HepG2 (cell line): ENCODE measurements around the gene FRMD4A. TPM values are rescaled to one million over a fixed set of nuclear protein-coding genes. Genes with fewer than 3 reads are reported as not detected.

Source experiments
- ATAC-seq: fragments of 200-7000 bp; cut with Tn5 transposase; 3 replicates; pipeline ENCODE4 v1.9.1; 2020; ENCODE audit warnings: mild to moderate bottlenecking, moderate library complexity
- BruUV-seq: library from RNA; stranded (reverse); fragments of 400-500 nt; replicated peaks from 2 replicates; lab custom pipeline; 2021; lab: Mats Ljungman, UMichigan
- CTCF ChIA-PET: fragments of 300-600 bp; formaldehyde crosslinking; extraction: SDS; loops from one replicate; lab custom pipeline; 2021; ENCODE audit warnings: low total read pairs, inconsistent platforms, low intra/inter-chr PET ratio; lab: Yijun Ruan, JAX
- POLR2A ChIA-PET: fragments of 350-600 bp; sonication (Branson Sonifier 250); formaldehyde crosslinking; loops from one replicate; lab custom pipeline; 2020; ENCODE audit warnings: antibody characterized with exemption, inconsistent platforms; lab: Yijun Ruan, JAX
- DNase-seq: peaks from one replicate; pipeline ENCODE4 v3.0.0-alpha.2; 2015; ENCODE audit warnings: low spot score
- FAIRE-seq: peaks from 3 replicates; lab custom pipeline; 2011; peaks lifted over from hg19 to GRCh38; lab: Jason Lieb, UNC
- H2AFZ ChIP-seq: one replicate; pipeline ENCODE4 v1.6.1; 2011; ENCODE audit warnings: low read length, inconsistent platforms
- H3K27ac ChIP-seq: fragments of 300-600 bp; 3 replicates; pipeline ENCODE4 v1.8.0; 2011; ENCODE audit warnings: mixed run types, mild to moderate bottlenecking, mixed read lengths, low read length, inconsistent platforms; ENCODE audit not compliant: insufficient read depth; ENCODE audit errors: extremely low read length
- H3K27me3 ChIP-seq, 2 experiments: fragments of 200-600 bp in 1 of 2; 2 replicates in 1 of 2; 3 replicates in 1 of 2; pipeline versions ENCODE4 v1.6.0 to v1.8.0; 2011; ENCODE audit warnings: low read length in 2 of 2, mild to moderate bottlenecking in 2 of 2, moderate library complexity in 2 of 2, inconsistent platforms in 1 of 2; ENCODE audit not compliant: insufficient read depth in 2 of 2, control insufficient read depth in 1 of 2
- H3K36me3 ChIP-seq, 2 experiments: fragments of 200-600 bp in 1 of 2; replicated peaks in 1 of 2; 2 replicates in 1 of 2; 3 replicates in 1 of 2; pipeline versions ENCODE4 v1.5.1 to v1.8.0; 2011; ENCODE audit warnings: low read length in 2 of 2, inconsistent platforms in 1 of 2; ENCODE audit not compliant: insufficient read depth in 2 of 2, control insufficient read depth in 1 of 2
- H3K4me1 ChIP-seq: 2 replicates; pipeline ENCODE4 v1.5.1; 2012; ENCODE audit warnings: low read length, inconsistent platforms; ENCODE audit not compliant: insufficient read depth
- H3K4me2 ChIP-seq: 2 replicates; pipeline ENCODE4 v1.6.0; 2011; ENCODE audit warnings: low read depth, low read length, inconsistent platforms
- H3K4me3 ChIP-seq, 3 experiments: fragments of 200-600 bp in 1 of 3; sonication (generic), shearing (Covaris generic) in 1 of 3; replicated peaks in 1 of 3; 2 replicates each; pipeline ENCODE4 v1.5.1; 2011 to 2016; ENCODE audit warnings: low read length in 3 of 3, inconsistent platforms in 2 of 3, low read depth in 2 of 3, mild to moderate bottlenecking in 2 of 3, control low read depth in 1 of 3, mixed read lengths in 1 of 3; ENCODE audit not compliant: insufficient read depth in 1 of 3
- H3K79me2 ChIP-seq: one replicate; pipeline ENCODE4 v1.6.1; 2011; ENCODE audit warnings: low read length, inconsistent platforms; ENCODE audit not compliant: insufficient read depth
- H3K9ac ChIP-seq: 2 replicates; pipeline ENCODE4 v1.6.0; 2011; ENCODE audit warnings: mild to moderate bottlenecking, low read depth, low read length, inconsistent platforms; ENCODE audit not compliant: insufficient read depth
- H3K9me3 ChIP-seq: 2 replicates; pipeline ENCODE4 v1.5.1; 2012; ENCODE audit warnings: mild to moderate bottlenecking, low read length
- H4K20me1 ChIP-seq: 2 replicates; pipeline ENCODE4 v1.6.0; 2011; ENCODE audit warnings: inconsistent platforms, mild to moderate bottlenecking, low read length, moderate library complexity; ENCODE audit not compliant: insufficient read depth
- CEBPB ChIP-seq: IDR thresholded peaks from 2 replicates; pipeline ENCODE4 v1.6.1; 2011; ENCODE audit warnings: low read depth, low read length, improper control_type of control experiment, borderline replicate concordance
- ELF1 ChIP-seq: sonication (generic); formaldehyde crosslinking; IDR thresholded peaks from 2 replicates; pipeline ENCODE4 v1.4.0; 2020; ENCODE audit warnings: missing genetic modification reagents
- GFI1 ChIP-seq: sonication (generic); formaldehyde crosslinking; IDR thresholded peaks from 2 replicates; pipeline ENCODE4 v1.5.0; 2020; ENCODE audit warnings: missing genetic modification reagents, mild to moderate bottlenecking, borderline replicate concordance
- GPN1 ChIP-seq: sonication (generic); formaldehyde crosslinking; IDR thresholded peaks from 2 replicates; pipeline ENCODE4 v1.5.1; 2020; ENCODE audit warnings: missing genetic modification reagents, borderline replicate concordance
- HMG20A ChIP-seq: IDR thresholded peaks from 2 replicates; pipeline ENCODE4 v1.6.1; 2016; ENCODE audit warnings: borderline replicate concordance
- NR2C2 ChIP-seq: sonication (generic); formaldehyde crosslinking; IDR thresholded peaks from 2 replicates; pipeline ENCODE4 v1.4.0; 2020; ENCODE audit warnings: missing genetic modification reagents, mild to moderate bottlenecking, moderate library complexity, borderline replicate concordance
- ONECUT2 ChIP-seq: sonication (generic); formaldehyde crosslinking; IDR thresholded peaks from 2 replicates; pipeline ENCODE4 v1.4.0; 2020; ENCODE audit warnings: missing genetic modification reagents
- PPARG ChIP-seq: conservative IDR thresholded peaks from 2 replicates; pipeline ENCODE4 v1.6.1; 2016; ENCODE audit warnings: missing biosample characterization, missing genetic modification reagents
- SATB2 ChIP-seq: sonication (generic); formaldehyde crosslinking; IDR thresholded peaks from 2 replicates; pipeline ENCODE4 v1.5.0; 2020; ENCODE audit warnings: missing genetic modification reagents
- ZNF232 ChIP-seq: sonication (generic); formaldehyde crosslinking; IDR thresholded peaks from 2 replicates; pipeline ENCODE4 v1.4.0; 2020; ENCODE audit warnings: missing genetic modification reagents, borderline replicate concordance
- ZNF335 ChIP-seq: sonication (generic); formaldehyde crosslinking; IDR thresholded peaks from 2 replicates; pipeline ENCODE4 v1.4.0; 2020; ENCODE audit warnings: missing genetic modification reagents
- ZNF790 ChIP-seq: sonication (generic); formaldehyde crosslinking; IDR thresholded peaks from 2 replicates; pipeline ENCODE4 v1.8.0; 2022; ENCODE audit warnings: missing genetic modification reagents, mild to moderate bottlenecking, borderline replicate concordance
- ZNF816 ChIP-seq: sonication (generic); formaldehyde crosslinking; IDR thresholded peaks from 2 replicates; pipeline ENCODE4 v1.8.0; 2022; ENCODE audit warnings: missing genetic modification reagents, mild to moderate bottlenecking, borderline replicate concordance
- WGBS: methylation state at CpG from one replicate; pipeline ENCODE4 v1.1.6; 2017; ENCODE audit warnings: low lambda C conversion rate; 5-methylcytosine and 5-hydroxymethylcytosine counted together
- in situ Hi-C: cut with HindIII; loops from 2 replicates; pipeline ENCODE4 v1.10.0; 2017; ENCODE audit warnings: low pct_unique_long_range_greater_than_20kb; ENCODE audit not compliant: extremely low pct_ligation_motif_present
- intact Hi-C: fragments of 100-400 bp; cut with micrococcal nuclease; formaldehyde crosslinking; loops from one replicate; pipeline ENCODE4 v1.10.0; 2022; ENCODE audit not compliant: unreplicated experiment
- polyA plus RNA-seq, 8 experiments: library from polyadenylated mRNA; depleted of rRNA in 3 of 8; stranded (reverse) in 7 of 8; unstranded in 1 of 8; fragments of >200 nt; fragmentation: Illumina TruSeq in 4 of 8; extraction: Trizol in 4 of 8; gene quantifications; 2 replicates each; pipeline versions ENCODE4 v1.2.1 to v1.2.3, GENCODE V29; 2011 to 2016; ENCODE audit warnings: low read depth in 4 of 8, missing spikeins in 1 of 8, mixed read lengths in 1 of 8; ENCODE audit not compliant: insufficient read depth in 1 of 8
- total RNA-seq, 5 experiments: library from RNA; depleted of rRNA; stranded (reverse); fragments of >200 nt; fragmentation: Illumina TruSeq; extraction: Trizol; gene quantifications; 2 replicates each; pipeline ENCODE4 v1.2.3, GENCODE V29; 2016; ENCODE audit warnings: low read depth in 1 of 5
- TF ChIP-seq, protein P1 (sequence below): sonication (generic); formaldehyde crosslinking; IDR thresholded peaks from 2 replicates; pipeline ENCODE4 v1.8.0; 2022; ENCODE audit warnings: missing genetic modification reagents, mild to moderate bottlenecking, moderate library complexity, borderline replicate concordance
- TF ChIP-seq, protein P2 (sequence below): sonication (generic); formaldehyde crosslinking; IDR thresholded peaks from 2 replicates; pipeline ENCODE4 v1.8.1; 2022; ENCODE audit warnings: low read depth, mild to moderate bottlenecking, missing genetic modification reagents

FRMD4A gene
- total and polyA plus RNA-seq, 2 of the 13 experiments (the other 11 are each of a cell fraction or from before 2014, with no cell fraction given) = 0.09 to 0.26 TPM

DNA sequence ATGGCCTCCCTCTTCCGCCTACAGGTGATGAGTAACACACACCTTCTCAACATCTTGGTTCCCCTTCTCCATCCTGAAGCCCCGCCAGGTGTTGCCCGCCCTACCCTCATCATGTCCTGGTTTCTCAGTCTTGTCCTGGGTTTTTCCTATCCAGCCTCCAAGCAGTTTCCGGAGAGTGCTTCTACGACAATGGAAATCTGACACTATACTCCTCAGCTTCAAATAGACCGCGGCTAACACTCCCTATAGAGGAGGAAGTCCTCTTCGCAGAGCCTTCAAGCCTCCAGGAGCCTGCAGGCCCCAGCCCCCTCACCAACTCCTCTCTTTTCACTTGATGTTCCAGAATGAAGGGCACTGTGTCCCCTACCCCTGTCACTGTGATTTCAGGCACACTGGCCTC is 596.6 kb downstream of the FRMD4A start:
- 78% methylated on average over 8 of the region's 8 CpGs for WGBS
- ChIA-PET POLR2A (no interaction called here), CTCF (no interaction called here)
- no peaks in the 10 kb centered on the region for H4K20me1 ChIP-seq
- no peaks in the 10 kb centered on the region for H3K4me1 ChIP-seq
- peaks cover 0 to 13% of the 10 kb centered on the region in 2 experiments; a peak in 2 of 5 replicates for H3K27me3 ChIP-seq
- no TSS peak for BruUV-seq
- intact Hi-C loops (no loop called here), in situ Hi-C loops (no loop called here)
- H3K4me2 ChIP-seq = no peak overlapping the region
- no peak overlapping the region for H2AFZ ChIP-seq
- H3K79me2 ChIP-seq = no peaks in the 10 kb centered on the region
- no peak overlapping the region for H3K4me3 ChIP-seq
- no peaks in the 10 kb centered on the region for H3K36me3 ChIP-seq
- FAIRE-seq (no peak), ATAC-seq (no peak), DNase-seq (no peak)
- H3K27ac ChIP-seq = no peak overlapping the region
- H3K9ac ChIP-seq = no peak overlapping the region
- no peaks in the 10 kb centered on the region for H3K9me3 ChIP-seq
- no peak for TF ChIP-seq ZNF335 (CRISPR knock-in tag)

DNA sequence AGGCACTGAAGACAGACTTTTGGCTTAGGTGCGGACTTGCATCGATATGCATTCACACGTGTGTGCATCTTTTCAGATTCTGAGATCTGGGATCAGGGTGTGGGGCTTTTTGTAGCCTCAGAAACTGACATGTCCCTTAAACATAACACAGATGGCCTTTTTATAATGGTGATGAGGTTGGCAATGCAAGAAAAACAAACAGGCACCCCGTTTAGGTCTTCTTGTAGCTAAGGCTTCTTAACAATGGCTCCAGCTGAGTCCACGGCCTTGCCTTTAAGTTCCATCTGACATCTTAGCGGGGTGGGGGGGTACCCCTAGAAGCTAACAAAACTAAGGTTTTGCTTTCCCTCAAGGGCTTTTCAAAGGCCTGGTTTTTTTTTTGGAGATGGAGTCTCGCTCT is 597.7 kb downstream of the FRMD4A start:
- intact Hi-C loops (no loop called here), in situ Hi-C loops (no loop called here)
- no peak overlapping the region for H3K4me3 ChIP-seq
- WGBS = 23% methylated on average over 4 of the region's 7 CpGs
- POLR2A ChIA-PET = no interaction called here
- no TSS peak for BruUV-seq
- no peak overlapping the region for H3K27ac ChIP-seq
- H4K20me1 ChIP-seq = no peaks in the 10 kb centered on the region
- no peaks in the 10 kb centered on the region for H3K4me1 ChIP-seq
- H3K79me2 ChIP-seq = no peaks in the 10 kb centered on the region
- CTCF ChIA-PET = no interaction called here
- no peak overlapping the region for H3K9ac ChIP-seq
- no peaks in the 10 kb centered on the region for H3K36me3 ChIP-seq
- peaks cover 0 to 13% of the 10 kb centered on the region in 2 experiments; a peak in 2 of 5 replicates for H3K27me3 ChIP-seq
- no peaks in the 10 kb centered on the region for H3K9me3 ChIP-seq
- H3K4me2 ChIP-seq = no peak overlapping the region
- no peak for DNase-seq
- no peak for ATAC-seq
- no peak for FAIRE-seq
- H2AFZ ChIP-seq = no peak overlapping the region
- TF ChIP-seq NR2C2 (CRISPR knock-in tag) (no peak), ELF1 (CRISPR knock-in tag) (no peak), GFI1 (no peak), SATB2 (CRISPR knock-in tag) (no peak), ZNF790 (CRISPR knock-in tag) (no peak), CEBPB (no peak), PPARG (CRISPR knock-in tag) (no peak), HMG20A (CRISPR knock-in tag) (no peak), GPN1 (no peak), ZNF232 (CRISPR knock-in tag) (no peak), ZNF816 (CRISPR knock-in tag) (no peak), ONECUT2 (CRISPR knock-in tag) (no peak)
- TF ChIP-seq, protein P1, sequence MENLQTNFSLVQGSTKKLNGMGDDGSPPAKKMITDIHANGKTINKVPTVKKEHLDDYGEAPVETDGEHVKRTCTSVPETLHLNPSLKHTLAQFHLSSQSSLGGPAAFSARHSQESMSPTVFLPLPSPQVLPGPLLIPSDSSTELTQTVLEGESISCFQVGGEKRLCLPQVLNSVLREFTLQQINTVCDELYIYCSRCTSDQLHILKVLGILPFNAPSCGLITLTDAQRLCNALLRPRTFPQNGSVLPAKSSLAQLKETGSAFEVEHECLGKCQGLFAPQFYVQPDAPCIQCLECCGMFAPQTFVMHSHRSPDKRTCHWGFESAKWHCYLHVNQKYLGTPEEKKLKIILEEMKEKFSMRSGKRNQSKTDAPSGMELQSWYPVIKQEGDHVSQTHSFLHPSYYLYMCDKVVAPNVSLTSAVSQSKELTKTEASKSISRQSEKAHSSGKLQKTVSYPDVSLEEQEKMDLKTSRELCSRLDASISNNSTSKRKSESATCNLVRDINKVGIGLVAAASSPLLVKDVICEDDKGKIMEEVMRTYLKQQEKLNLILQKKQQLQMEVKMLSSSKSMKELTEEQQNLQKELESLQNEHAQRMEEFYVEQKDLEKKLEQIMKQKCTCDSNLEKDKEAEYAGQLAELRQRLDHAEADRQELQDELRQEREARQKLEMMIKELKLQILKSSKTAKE (CRISPR knock-in tag) = no peak
- TF ChIP-seq, protein P2, sequence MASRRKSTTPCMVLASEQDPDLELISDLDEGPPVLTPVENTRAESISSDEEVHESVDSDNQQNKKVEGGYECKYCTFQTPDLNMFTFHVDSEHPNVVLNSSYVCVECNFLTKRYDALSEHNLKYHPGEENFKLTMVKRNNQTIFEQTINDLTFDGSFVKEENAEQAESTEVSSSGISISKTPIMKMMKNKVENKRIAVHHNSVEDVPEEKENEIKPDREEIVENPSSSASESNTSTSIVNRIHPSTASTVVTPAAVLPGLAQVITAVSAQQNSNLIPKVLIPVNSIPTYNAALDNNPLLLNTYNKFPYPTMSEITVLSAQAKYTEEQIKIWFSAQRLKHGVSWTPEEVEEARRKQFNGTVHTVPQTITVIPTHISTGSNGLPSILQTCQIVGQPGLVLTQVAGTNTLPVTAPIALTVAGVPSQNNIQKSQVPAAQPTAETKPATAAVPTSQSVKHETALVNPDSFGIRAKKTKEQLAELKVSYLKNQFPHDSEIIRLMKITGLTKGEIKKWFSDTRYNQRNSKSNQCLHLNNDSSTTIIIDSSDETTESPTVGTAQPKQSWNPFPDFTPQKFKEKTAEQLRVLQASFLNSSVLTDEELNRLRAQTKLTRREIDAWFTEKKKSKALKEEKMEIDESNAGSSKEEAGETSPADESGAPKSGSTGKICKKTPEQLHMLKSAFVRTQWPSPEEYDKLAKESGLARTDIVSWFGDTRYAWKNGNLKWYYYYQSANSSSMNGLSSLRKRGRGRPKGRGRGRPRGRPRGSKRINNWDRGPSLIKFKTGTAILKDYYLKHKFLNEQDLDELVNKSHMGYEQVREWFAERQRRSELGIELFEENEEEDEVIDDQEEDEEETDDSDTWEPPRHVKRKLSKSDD (CRISPR knock-in tag) = no peak
